Stimulated activated naive CD4-positive, alpha-beta T cell treated with Interleukin-2 at 50 U/mL for 16 hours (primary cell): Measurements from ENCODE around the gene BTBD9.
"Not testable (repeated sequence)": the region's sequence is repeated elsewhere in the genome, so short reads cannot be mapped to it uniquely, and the experiment has no call there.

ENCODE experiments used
- DNase-seq: peaks from one replicate; lab custom pipeline; 2025; lab: John Stamatoyannopoulos, UW

Gene BTBD9

GRCh38 chr6:38649744-38650143, 10.0 kb upstream of the BTBD9 start:
- no peak for DNase-seq

- DNase-seq = no peak
These were observed 8.9 kb upstream of the BTBD9 start for GRCh38 chr6:38648629-38649028.

- no peak for DNase-seq
These were observed 6.6 kb upstream of the BTBD9 start for GRCh38 chr6:38646166-38646878.

- no peak for DNase-seq
These were observed 5.2 kb upstream of the BTBD9 start for GRCh38 chr6:38644951-38645350.

GRCh38 chr6:38640216-38640909, 634 bp upstream of the BTBD9 start:
- no peak for DNase-seq

GRCh38 chr6:38638941-38639497, 710 bp downstream of the BTBD9 start:
- DNase-seq = peak; percentile 71

GRCh38 chr6:38637756-38638155, 2.0 kb downstream of the BTBD9 start:
- no peak for DNase-seq

- no peak for DNase-seq
These were observed 3.7 kb downstream of the BTBD9 start for GRCh38 chr6:38636027-38636426.

GRCh38 chr6:38634518-38634917, 5.2 kb downstream of the BTBD9 start:
- no peak for DNase-seq

GRCh38 chr6:38632490-38632889, 7.2 kb downstream of the BTBD9 start:
- DNase-seq = no peak

GRCh38 chr6:38631186-38631783, 8.4 kb downstream of the BTBD9 start:
- DNase-seq = no peak

GRCh38 chr6:38625217-38625616, 14.5 kb downstream of the BTBD9 start:
- no peak for DNase-seq

GRCh38 chr6:38619342-38619741, 20.4 kb downstream of the BTBD9 start:
- DNase-seq = not testable (repeated sequence)

- DNase-seq = not testable (repeated sequence)
These were observed 21.4 kb downstream of the BTBD9 start for GRCh38 chr6:38618301-38618700.

GRCh38 chr6:38617856-38618255, 21.9 kb downstream of the BTBD9 start:
- DNase-seq = no peak

GRCh38 chr6:38612143-38612965, 27.4 kb downstream of the BTBD9 start:
- DNase-seq = no peak

- DNase-seq = no peak
These were observed 29.6 kb downstream of the BTBD9 start for GRCh38 chr6:38610050-38610625.

- no peak for DNase-seq
These were observed 35.0 kb downstream of the BTBD9 start for GRCh38 chr6:38604700-38605099.

GRCh38 chr6:38603966-38604365, 35.8 kb downstream of the BTBD9 start:
- DNase-seq = no peak

- no peak for DNase-seq
These were observed 36.2 kb downstream of the BTBD9 start for GRCh38 chr6:38603496-38603895.

GRCh38 chr6:38599966-38600550, 39.7 kb downstream of the BTBD9 start:
- no peak for DNase-seq
